Central memory CD8-positive, alpha-beta T cell (primary cell): ENCODE measurements around the gene NBPF9.
"Not testable (repeated sequence)": the region's sequence is repeated elsewhere in the genome, so short reads cannot be mapped to it uniquely, and the experiment has no call there.

Source experiments
- ATAC-seq: fragments of 150-1000 bp; cut with Tn5 transposase; replicated peaks from 2 replicates; pipeline ENCODE4 v1.10.0; 2022; ENCODE audit warnings: mild to moderate bottlenecking, moderate FRiP score, moderate number of reproducible peaks; ENCODE audit not compliant: poor library complexity, severe bottlenecking; ENCODE audit errors: extremely low read depth
- DNase-seq, 2 donors: peaks; one replicate each; pipeline ENCODE4 v3.0.0; 2021; ENCODE audit warnings: low spot score in 2 of 2
- H3K27ac Mint-ChIP-seq: one replicate; pipeline ENCODE4 v1.8.0; 2022; ENCODE audit warnings: low read depth, mild to moderate bottlenecking, moderate library complexity, mixed read lengths
- H3K27me3 Mint-ChIP-seq: one replicate; pipeline ENCODE4 v1.8.0; 2022; ENCODE audit warnings: mixed read lengths
- H3K36me3 Mint-ChIP-seq: one replicate; pipeline ENCODE4 v1.8.0; 2022; ENCODE audit warnings: mild to moderate bottlenecking, moderate library complexity, mixed read lengths; ENCODE audit not compliant: insufficient read depth
- H3K4me1 Mint-ChIP-seq: one replicate; pipeline ENCODE4 v1.8.0; 2022; ENCODE audit warnings: mixed read lengths
- H3K4me3 Mint-ChIP-seq: one replicate; pipeline ENCODE4 v1.8.0; 2022; ENCODE audit warnings: mild to moderate bottlenecking, moderate library complexity, mixed read lengths
- H3K9me3 Mint-ChIP-seq: one replicate; pipeline ENCODE4 v1.8.0; 2022; ENCODE audit warnings: mixed read lengths

The NBPF9 gene, protein sequence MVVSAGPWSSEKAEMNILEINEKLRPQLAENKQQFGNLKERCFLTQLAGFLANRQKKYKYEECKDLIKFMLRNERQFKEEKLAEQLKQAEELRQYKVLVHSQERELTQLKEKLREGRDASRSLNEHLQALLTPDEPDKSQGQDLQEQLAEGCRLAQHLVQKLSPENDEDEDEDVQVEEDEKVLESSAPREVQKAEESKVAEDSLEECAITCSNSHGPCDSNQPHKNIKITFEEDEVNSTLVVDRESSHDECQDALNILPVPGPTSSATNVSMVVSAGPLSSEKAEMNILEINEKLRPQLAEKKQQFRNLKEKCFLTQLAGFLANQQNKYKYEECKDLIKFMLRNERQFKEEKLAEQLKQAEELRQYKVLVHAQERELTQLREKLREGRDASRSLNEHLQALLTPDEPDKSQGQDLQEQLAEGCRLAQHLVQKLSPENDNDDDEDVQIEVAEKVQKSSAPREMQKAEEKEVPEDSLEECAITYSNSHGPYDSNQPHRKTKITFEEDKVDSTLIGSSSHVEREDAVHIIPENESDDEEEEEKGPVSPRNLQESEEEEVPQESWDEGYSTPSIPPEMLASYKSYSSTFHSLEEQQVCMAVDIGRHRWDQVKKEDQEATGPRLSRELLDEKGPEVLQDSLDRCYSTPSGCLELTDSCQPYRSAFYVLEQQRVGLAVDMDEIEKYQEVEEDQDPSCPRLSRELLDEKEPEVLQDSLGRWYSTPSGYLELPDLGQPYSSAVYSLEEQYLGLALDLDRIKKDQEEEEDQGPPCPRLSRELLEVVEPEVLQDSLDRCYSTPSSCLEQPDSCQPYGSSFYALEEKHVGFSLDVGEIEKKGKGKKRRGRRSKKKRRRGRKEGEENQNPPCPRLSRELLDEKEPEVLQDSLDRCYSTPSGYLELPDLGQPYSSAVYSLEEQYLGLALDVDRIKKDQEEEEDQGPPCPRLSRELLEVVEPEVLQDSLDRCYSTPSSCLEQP (N-terminal part only)

DNA sequence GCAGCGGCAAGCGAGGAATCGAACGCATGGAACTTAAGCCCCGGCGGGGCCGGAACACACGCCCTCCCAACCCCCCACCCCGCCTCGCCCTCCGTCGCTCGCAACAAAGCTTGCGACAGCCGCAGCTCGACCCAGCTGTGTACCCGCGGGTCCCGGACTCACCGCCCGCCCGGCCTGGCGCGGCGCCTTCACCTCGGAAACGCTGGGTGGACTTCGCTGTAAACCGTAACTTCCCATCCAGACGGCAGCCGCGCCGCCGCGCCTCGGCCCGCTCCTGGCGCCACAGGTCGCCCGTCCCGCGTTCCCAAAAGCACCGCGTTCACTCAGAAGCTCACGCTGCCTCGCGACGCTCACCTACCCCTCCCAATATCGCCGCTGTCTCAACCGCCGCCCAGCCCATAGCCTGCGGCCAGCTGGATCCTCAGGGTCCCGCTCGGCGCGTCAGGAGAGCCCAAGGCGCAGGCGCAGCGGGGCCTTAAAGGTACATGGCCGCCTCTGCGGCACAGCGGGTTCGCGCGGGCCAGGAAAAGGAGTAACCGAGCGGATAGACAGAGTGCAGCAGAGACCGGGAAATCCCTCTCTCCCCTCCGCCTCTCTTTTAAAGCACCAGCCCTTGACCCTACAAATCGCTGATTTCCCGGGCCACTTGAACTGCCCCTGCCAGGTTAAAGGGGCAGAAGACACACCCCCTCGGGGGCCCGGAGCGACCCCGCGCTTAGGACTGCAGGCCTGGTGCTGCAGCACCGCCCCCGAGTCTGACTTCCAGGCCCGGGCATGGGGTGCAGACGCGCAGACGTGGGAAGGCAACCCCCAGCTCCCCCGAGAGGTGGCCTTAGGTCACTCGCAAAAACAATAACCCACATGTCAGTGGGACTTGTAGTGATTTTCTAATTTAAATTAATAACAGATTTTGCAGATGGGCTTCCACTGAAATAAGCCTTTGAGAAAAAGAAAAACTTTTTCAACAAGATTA is at the start of gene NBPF9:
Gene NBPF9 (minus strand): TSS at position 443 of the 973 bp plus-strand sequence. CDS start 21,412 bp downstream, outside the sequence.
- not testable (repeated sequence) for H3K4me1 Mint-ChIP-seq, H3K36me3 Mint-ChIP-seq, H3K9me3 Mint-ChIP-seq, H3K27me3 Mint-ChIP-seq
- peak within 1 kb of the TSS; percentile 94 for H3K27ac Mint-ChIP-seq
- DNase-seq = peak in 1 of 2 donors; percentile 16
- H3K4me3 Mint-ChIP-seq = peak within 1 kb of the TSS; percentile 94
- ATAC-seq = peak; percentile 85

DNA sequence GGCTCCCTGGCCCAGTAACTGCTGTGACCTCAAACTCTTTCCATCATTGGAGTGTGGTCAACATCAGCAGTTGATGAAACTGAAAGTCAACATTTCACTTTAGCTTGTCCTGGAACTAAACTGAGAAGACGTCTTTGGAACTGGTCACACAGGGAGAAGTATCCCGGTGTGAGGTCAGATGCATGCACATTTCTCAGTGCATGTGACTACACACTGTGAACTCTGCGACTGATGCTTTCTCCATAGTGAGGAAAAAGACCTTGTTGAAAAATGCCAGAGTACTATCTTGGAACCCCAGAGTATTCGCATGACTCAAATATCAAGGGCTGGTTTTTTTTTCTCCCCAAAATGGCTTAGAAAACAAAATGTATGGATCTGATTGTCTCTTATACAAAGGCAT is 46.6 kb upstream of the NBPF9 start:
- not testable (repeated sequence) for H3K27ac Mint-ChIP-seq, H3K27me3 Mint-ChIP-seq, H3K4me3 Mint-ChIP-seq, H3K36me3 Mint-ChIP-seq, ATAC-seq, H3K4me1 Mint-ChIP-seq, H3K9me3 Mint-ChIP-seq, DNase-seq

DNA sequence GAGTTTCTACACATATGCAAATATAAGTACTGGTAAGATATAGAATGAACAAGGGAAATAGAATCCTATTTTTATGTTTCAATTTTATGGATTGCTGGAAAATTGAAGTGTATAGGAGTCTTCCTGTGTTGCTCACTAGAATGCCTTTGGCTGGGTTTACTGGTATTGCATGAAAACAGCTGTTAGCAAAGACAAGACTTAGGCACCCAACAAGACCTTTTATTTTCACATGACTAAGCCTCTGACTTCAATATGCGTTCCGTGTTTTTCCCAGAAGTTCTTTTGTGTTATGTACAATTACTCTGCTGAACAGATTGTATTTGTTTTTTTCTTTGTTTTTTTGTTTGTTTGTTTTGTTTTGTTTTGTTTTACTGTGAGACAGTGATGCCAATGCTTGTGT is 34.2 kb upstream of the NBPF9 start:
- H3K27me3 Mint-ChIP-seq, H3K9me3 Mint-ChIP-seq, H3K4me1 Mint-ChIP-seq: not testable (repeated sequence)

DNA sequence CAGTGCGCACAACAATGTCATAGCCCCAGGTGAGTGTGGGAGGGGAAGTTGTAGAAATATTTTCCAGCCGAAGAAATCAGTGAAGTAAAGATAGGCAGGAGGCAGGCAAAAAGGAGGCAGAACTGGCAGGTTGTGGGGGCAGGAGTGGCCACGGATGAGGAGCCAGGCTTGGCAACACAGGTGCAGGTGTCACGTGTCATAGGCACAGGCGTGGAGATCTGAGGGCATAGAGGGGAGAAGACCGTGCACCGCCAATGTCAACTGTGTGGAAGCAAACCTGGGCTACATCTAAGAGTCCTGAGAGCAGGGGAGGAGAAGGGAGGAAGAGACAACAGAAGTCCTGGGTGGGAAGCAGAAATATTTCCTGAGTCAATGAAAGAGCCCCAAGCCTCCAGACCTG is 27.6 kb upstream of the NBPF9 start:
- H3K27ac Mint-ChIP-seq = not testable (repeated sequence)

More for the DNA sequence above, 34.2 kb upstream of the NBPF9 start:
- H3K27ac Mint-ChIP-seq, DNase-seq, H3K4me3 Mint-ChIP-seq, H3K36me3 Mint-ChIP-seq, ATAC-seq: not testable (repeated sequence)

DNA sequence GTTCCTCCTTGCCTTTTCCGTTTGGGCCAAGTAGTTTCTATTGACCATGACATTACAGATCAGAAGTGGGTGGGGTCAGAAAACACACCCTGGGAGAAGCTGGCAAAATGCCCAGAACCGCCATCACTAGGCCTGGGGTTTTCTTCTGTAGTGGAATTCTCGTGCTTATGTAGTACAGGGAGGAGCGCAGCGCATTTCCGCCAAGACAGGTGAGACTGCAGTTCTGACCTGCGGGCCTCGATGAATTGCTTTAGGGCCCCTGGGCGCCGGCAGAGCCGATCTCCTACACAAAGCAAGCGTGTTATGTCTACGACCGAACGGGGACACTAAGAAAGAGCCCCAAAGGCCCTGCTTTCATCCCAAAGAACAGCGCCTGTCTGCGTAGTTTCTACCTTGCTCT is 25.9 kb upstream of the NBPF9 start:
- H3K27me3 Mint-ChIP-seq, H3K4me3 Mint-ChIP-seq, H3K9me3 Mint-ChIP-seq, H3K4me1 Mint-ChIP-seq, H3K36me3 Mint-ChIP-seq, DNase-seq, H3K27ac Mint-ChIP-seq: not testable (repeated sequence)
- ATAC-seq = peak; percentile 60

More for the DNA sequence above, 27.6 kb upstream of the NBPF9 start:
- H3K27me3 Mint-ChIP-seq, H3K4me1 Mint-ChIP-seq, ATAC-seq, H3K9me3 Mint-ChIP-seq, H3K36me3 Mint-ChIP-seq, H3K4me3 Mint-ChIP-seq, DNase-seq: not testable (repeated sequence)

DNA sequence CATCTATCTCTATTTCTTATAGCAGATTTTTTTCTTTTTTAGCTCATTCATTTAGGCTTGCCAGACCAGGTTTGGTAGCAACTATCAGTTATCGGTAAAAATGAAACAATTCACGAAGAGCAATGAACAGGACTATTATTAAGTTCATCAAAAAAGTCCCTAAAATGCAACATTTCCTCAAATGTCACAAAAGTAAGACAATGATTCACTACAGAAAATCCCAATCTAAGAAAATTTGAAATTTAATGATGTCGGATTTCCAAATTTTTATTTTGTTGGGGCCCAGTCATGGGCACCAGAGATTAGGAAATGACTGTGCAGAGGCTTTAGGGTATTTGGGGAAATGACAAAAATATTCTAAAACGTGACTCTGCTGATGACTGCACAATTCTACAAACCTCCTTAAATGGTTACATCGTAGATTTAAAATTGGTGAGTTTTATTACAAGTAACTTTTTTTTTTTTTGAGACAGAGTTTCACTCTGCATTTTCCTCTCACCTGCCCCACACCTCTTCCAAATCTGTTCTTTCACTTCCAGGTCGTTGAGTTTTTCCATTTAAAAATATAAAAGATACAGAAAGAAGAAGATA is 23.3 kb upstream of the NBPF9 start:
- not testable (repeated sequence) for H3K27me3 Mint-ChIP-seq, H3K4me1 Mint-ChIP-seq, H3K9me3 Mint-ChIP-seq, H3K4me3 Mint-ChIP-seq, DNase-seq, ATAC-seq, H3K27ac Mint-ChIP-seq, H3K36me3 Mint-ChIP-seq

DNA sequence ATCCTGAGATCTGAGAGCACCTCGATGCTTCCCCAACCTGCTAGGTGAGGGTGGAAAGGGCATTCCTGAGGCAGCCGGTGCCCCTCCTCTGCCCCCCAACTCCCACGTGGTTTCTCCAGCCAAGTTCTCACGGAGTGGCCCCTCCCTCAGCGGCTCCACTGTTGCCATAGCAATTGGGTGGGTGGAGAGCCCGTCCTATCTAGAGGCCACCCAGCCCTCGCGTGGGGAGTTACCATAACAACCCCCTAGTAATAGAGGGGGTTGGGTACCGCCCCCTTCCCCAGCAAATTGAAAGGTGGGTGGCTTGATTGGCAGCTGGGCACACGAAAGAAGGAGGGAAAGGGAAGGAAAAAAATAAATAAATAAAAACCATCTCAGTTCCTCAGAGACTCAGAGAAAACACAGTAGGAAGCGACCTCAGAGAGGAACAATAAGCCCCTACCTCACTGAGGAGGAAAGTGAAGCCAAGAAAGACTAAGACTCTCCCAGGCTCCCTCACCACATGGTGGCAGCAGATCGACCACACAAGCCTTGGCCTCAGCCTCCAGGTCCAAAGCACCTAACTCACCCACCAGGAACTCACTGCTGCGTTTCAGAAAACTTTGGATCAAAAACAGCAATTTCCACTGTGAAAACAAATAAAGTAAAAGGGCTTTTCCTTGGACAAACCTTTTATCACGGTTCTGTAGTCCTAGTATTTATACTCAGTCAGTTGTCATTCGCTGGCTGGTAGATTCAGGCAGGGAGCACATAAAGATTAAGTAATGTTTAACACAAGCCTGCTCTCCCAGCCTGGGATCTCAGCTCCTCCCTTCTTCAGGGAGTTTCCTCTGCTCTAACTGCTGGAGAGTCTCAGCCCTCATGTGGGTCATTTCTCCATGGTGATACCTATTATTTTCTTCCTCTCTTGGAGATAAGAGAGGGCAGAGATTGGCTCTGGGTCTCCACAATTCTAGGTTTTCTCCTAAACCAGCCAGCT is 20.9 kb upstream of the NBPF9 start:
- H3K4me1 Mint-ChIP-seq, H3K9me3 Mint-ChIP-seq, ATAC-seq, H3K4me3 Mint-ChIP-seq, H3K27ac Mint-ChIP-seq, H3K27me3 Mint-ChIP-seq, DNase-seq, H3K36me3 Mint-ChIP-seq: not testable (repeated sequence)

DNA sequence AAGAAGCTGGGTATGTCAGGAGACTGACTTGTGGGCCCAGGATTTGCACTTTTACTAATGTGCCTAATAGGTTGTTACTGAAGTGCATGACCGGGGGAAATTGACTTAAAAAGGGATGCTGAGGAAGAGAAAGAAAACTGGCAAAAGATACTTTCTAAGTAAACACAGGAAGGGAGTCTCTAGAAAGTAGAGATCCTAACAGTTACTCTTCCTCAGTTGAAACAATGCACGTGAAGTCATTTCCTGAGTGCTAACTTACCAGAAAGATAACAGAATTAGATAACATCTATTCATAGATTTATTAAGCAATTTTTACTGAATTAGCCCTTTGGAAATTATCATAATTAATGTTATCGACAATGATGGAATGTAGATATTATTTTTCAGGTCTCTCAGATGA is 9.5 kb upstream of the NBPF9 start:
- H3K4me1 Mint-ChIP-seq, ATAC-seq, H3K9me3 Mint-ChIP-seq, DNase-seq, H3K36me3 Mint-ChIP-seq, H3K4me3 Mint-ChIP-seq, H3K27ac Mint-ChIP-seq, H3K27me3 Mint-ChIP-seq: not testable (repeated sequence)

DNA sequence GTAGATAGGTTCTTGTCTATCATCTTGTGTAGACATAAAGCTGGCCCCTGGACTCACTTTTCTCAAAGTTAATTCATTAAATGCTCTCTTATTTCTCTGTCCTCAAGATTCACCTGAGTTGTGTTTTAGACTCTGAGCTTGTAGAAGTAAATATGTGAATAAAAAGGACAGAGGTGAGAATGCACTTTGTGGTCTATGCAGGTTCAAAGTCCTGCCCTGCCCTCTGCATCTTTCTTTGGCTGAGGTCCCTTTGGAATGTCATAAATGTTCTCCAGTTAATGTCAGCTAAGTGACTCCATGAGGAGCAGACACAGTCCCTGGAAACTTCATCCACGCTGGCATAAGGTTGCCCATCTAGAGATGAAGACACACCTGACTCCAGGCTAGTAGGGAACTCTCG is 7.0 kb upstream of the NBPF9 start:
- ATAC-seq = not testable (repeated sequence)

DNA sequence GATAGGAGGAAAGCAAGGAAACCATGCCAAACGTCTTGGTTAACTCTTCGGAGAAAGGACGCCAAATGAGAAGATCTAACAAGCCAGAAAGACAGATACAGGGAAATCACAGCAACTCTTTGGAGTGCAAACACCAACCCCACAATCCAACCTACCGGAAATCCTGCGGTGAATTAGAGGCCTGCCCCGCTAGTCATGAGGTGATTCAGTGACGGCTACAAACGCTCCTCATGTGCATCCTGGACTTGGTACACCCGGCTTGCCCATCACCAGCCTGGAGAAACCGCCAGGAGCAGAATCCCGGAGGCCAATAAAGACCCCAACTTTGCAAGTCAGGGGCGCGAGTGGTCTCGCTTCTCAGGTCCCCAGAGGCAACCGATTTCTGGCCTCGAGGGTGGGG is 777 bp downstream of the NBPF9 start:
- not testable (repeated sequence) for H3K27ac Mint-ChIP-seq, H3K4me1 Mint-ChIP-seq

More for the DNA sequence above, 7.0 kb upstream of the NBPF9 start:
- H3K27me3 Mint-ChIP-seq, DNase-seq, H3K36me3 Mint-ChIP-seq, H3K4me1 Mint-ChIP-seq, H3K4me3 Mint-ChIP-seq, H3K9me3 Mint-ChIP-seq, H3K27ac Mint-ChIP-seq: not testable (repeated sequence)

DNA sequence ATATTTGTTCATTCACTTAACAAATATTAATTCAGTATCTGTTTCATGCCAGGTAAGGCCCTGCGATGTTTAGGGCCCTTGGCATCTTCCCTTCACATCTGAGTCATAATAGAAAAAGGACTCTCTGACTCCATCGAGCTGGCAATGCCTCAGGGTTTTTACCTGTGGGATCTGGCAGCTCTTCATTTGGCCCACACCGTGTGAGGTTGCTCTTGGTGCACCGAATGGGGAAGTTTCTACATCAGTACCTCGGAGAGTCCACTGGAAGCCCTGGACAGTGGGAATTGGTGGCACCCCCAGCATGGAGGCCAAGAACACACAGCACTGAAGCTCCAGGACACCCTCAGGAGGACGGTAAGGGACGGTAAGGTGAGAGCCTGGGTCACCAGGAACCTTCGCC is 5.1 kb downstream of the NBPF9 start:
- H3K9me3 Mint-ChIP-seq, H3K4me3 Mint-ChIP-seq, ATAC-seq, H3K36me3 Mint-ChIP-seq, H3K27me3 Mint-ChIP-seq, DNase-seq, H3K4me1 Mint-ChIP-seq, H3K27ac Mint-ChIP-seq: not testable (repeated sequence)

More for the DNA sequence above, 777 bp downstream of the NBPF9 start:
- not testable (repeated sequence) for H3K27me3 Mint-ChIP-seq, H3K9me3 Mint-ChIP-seq, H3K36me3 Mint-ChIP-seq, H3K4me3 Mint-ChIP-seq
- ATAC-seq = peak; percentile 83
- peak in 1 of 2 donors; percentile 31 for DNase-seq
